ENCODE results near the gene XPO6.

XPO6 gene

GRCh38 chr16:28058839-28059589 lies 152.8 kb downstream of the XPO6 start:
- no peak for DNase-seq

- no peak for DNase-seq
These were observed 153.8 kb downstream of the XPO6 start for GRCh38 chr16:28057949-28058348.

- DNase-seq = no peak
These were observed 158.3 kb downstream of the XPO6 start for GRCh38 chr16:28053461-28053860.

- DNase-seq = no peak
These were observed 159.3 kb downstream of the XPO6 start for GRCh38 chr16:28052274-28053128.

- no peak for DNase-seq
These were observed 160.3 kb downstream of the XPO6 start for GRCh38 chr16:28051486-28051885.

Measured in NCI-H1417 (cell line).